ENCODE measurements around the gene BRD3OS.

BRD3OS gene

DNA sequence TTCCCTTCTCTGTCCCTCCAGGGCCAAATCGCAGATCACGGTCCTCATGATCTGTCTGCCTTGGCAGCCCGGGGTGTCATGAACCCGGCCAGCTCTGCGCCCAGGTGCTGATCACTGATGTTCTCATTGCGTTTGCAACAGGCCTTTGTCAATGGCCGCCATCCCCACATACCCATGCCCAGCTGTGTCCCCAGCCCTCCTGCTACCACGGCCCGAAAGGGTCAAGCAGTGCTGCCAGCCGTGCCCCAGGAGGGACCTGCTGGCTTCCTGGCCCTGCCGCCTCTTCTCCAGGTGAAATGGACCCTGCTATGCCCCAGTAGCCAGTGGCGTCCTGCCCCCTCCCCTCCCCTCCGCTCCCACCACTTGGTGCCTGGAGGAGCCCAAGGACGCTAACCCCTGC, 20.4 kb upstream of the BRD3OS start:
- DNase-seq (ENCODE audit: low read depth in 3 of 3) = no peak

GRCh38 chr9:134005381-134005780, 19.9 kb upstream of the BRD3OS start:
- no peak for DNase-seq (ENCODE audit: low read depth in 3 of 3)

DNA sequence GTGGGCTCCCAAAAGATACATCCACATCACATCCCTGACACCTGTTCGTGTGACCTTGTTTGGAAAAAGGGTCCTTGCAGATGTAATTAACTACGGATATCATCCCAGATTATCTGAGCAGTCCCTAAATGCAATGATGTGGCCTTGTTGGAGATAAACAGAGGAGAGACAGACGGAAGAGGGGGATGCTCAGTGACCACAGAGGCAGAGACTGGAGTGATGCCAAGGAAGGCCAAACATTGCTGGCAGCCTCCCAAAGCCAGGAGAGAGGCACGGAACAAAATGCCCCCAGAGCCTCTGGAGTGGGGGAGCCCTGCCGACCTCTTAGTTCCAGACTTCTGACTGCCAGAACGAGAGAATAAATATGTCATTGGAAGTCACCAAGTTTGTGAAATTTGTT, 18.1 kb upstream of the BRD3OS start:
- no peak for DNase-seq (ENCODE audit: low read depth in 3 of 3)

DNA sequence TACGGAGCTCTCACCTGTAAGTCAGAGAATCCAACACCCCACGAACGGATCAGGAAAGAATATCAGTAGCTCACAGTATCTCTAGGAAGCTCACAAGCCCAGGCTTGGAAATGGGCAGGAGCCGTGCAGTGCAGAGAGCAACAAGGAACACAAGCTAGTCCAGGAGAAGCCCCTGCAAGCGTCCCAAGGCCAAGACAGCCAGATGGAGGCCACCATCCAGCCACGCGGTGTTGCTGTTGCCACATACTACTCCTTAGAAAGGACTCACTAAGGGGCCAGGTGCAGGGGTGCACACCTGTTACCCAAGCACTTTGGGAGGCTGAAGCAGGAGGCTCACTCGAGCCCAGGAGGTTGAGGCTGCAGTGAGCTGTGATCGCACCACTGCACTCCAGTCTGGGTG, 17.7 kb upstream of the BRD3OS start:
- DNase-seq (ENCODE audit: low read depth in 3 of 3) = no peak

- no peak for DNase-seq (ENCODE audit: low read depth in 3 of 3)
Observed at GRCh38 chr9:134010310-134011173, 14.7 kb upstream of the BRD3OS start.

- no peak for DNase-seq (ENCODE audit: low read depth in 3 of 3)
Observed at GRCh38 chr9:134011401-134011800, 13.9 kb upstream of the BRD3OS start.

DNA sequence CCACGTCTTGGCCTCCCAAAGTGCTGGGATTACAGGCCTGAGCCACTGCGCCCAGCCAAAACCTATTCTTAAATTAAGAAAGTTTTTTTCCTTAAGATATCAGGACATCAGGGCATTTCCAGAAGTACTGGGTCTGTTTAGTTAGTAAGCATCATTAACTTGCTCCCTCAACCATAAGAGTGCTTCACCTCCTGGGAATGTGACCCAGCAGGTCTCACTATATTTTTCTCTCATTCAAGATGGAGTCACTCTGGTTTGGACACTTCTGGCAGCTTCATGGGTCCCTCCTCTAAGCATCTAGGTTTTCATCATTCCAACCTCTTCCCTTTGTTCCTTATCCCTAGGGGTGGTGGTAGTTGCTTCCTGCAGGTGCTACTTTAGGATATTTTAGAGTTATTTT, 10.3 kb upstream of the BRD3OS start:
- DNase-seq (ENCODE audit: low read depth in 3 of 3) = no peak

- no peak for DNase-seq (ENCODE audit: low read depth in 3 of 3)
Observed at GRCh38 chr9:134024214-134024792, 978 bp upstream of the BRD3OS start.

- DNase-seq (ENCODE audit: low read depth in 3 of 3) = peak; percentile 5 to 38 (median 27)
Observed at GRCh38 chr9:134025606-134026541, 593 bp downstream of the BRD3OS start.

GRCh38 chr9:134026581-134026980, 1.3 kb downstream of the BRD3OS start:
- no peak for DNase-seq (ENCODE audit: low read depth in 3 of 3)

- DNase-seq (ENCODE audit: low read depth in 3 of 3) = no peak
Observed at GRCh38 chr9:134026981-134027380, 1.7 kb downstream of the BRD3OS start.

- no peak for DNase-seq (ENCODE audit: low read depth in 3 of 3)
Observed at GRCh38 chr9:134027561-134027960, 2.3 kb downstream of the BRD3OS start.

GRCh38 chr9:134028076-134028475, 2.8 kb downstream of the BRD3OS start:
- DNase-seq (ENCODE audit: low read depth in 3 of 3) = no peak

DNA sequence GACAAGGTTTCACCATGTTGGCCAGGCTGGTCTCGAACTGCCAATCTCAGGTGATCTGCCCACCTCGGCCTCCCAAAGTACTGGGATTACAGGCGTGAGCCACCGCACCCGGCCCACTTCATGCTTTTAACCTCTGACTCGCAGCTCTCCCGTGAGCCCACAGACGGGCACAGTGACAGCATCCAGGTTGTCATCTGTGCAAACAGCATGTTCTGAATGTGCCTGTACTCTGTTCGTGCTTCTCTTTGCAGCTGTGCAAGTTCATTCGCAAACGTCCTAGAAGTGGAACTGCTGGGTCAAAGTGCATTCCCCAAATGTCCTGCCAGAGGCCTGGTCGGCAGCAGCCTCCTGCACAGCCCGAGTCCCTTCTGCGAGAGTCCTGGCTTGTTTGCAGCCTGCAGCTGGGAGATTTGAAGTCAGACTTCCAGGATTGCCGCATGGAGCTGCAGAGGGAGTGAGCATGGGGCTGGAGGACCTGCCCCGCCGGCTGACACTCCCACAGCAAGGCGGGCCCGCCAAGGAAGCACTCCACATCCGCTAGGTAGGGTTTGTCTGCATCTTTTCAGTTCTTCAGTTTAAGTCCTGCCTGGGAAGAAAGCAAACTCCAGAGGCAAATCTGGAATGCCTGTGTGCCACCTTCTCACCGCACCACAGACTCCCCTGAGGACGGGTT, 3.4 kb downstream of the BRD3OS start:
- DNase-seq (ENCODE audit: low read depth in 3 of 3) = no peak

GRCh38 chr9:134029248-134030226, 4.3 kb downstream of the BRD3OS start:
- DNase-seq (ENCODE audit: low read depth in 3 of 3) = no peak

GRCh38 chr9:134030821-134031470, 5.7 kb downstream of the BRD3OS start:
- no peak for DNase-seq (ENCODE audit: low read depth in 3 of 3)

GRCh38 chr9:134031783-134032182, 6.5 kb downstream of the BRD3OS start:
- no peak for DNase-seq (ENCODE audit: low read depth in 3 of 3)

DNA sequence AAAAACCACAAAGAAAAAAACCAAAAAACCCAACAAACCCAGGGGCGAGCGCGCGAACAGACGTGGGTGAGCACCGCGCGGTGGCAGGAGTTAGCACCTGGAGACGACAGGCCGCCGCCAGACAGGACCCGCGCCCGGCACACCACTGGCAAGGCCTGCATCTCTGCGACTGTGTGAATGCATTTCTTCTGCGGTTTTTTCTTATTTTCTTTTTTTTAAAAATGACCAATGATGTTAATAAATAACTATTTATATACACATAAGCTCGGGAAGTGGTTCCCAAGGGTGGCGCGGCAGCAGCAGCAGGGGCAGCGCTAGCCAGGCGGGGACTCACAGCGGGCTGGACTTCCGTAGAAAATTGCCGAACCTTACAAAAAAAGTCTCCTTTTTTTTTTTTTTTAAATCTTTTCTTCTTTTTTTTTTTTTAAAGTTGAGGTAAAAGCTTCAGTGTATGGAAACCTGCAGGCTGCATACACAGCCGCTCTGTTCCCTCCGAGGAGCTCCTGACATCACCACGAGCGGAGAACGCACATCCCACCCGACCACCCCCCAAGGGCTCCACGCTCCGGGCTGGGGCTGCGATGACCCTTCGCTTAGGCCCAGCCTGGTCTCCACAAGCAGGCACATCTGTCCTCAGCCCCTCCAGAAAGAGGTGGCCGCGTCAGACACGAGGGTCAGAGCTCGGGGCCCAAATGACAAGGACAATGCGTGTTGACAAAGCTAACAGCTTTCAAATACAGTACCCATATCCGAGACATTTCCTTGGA, 7.4 kb downstream of the BRD3OS start:
- DNase-seq (ENCODE audit: low read depth in 3 of 3) = no peak

DNA sequence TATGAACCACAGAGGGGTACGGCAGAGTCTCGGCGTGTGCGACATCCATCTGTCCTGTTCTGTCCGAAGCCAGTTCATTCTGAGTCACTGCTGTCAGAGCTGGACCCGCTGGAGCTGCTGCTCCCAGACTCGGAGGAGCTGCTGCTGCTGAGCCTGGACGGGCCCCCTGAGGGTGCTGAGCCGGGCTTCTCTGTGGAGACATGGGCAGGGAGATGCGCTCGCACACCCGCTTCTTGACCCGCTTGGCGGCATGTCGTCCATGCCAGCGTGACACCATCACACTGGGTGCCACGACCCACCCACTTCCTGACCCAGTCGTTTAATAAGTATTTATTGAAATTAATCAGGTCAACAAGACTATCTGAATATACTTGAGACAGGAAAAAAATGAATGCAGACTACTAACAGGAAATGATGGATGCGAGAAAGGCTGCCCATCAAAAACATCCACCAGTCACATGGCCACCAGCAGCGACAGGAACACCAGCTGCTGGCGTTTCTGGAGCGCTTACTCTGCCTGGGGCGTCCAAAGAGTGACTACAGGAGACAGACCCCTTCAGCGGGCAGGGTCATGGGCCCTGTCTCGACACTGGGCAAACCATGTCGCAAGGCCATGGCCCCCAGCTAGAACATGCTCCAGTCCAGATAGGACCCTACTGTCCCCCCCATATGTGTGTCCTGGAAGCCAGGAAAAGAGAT, 8.4 kb downstream of the BRD3OS start:
- no peak for DNase-seq (ENCODE audit: low read depth in 3 of 3)
